ENCODE measurements around the gene ZNF442.

DNA sequence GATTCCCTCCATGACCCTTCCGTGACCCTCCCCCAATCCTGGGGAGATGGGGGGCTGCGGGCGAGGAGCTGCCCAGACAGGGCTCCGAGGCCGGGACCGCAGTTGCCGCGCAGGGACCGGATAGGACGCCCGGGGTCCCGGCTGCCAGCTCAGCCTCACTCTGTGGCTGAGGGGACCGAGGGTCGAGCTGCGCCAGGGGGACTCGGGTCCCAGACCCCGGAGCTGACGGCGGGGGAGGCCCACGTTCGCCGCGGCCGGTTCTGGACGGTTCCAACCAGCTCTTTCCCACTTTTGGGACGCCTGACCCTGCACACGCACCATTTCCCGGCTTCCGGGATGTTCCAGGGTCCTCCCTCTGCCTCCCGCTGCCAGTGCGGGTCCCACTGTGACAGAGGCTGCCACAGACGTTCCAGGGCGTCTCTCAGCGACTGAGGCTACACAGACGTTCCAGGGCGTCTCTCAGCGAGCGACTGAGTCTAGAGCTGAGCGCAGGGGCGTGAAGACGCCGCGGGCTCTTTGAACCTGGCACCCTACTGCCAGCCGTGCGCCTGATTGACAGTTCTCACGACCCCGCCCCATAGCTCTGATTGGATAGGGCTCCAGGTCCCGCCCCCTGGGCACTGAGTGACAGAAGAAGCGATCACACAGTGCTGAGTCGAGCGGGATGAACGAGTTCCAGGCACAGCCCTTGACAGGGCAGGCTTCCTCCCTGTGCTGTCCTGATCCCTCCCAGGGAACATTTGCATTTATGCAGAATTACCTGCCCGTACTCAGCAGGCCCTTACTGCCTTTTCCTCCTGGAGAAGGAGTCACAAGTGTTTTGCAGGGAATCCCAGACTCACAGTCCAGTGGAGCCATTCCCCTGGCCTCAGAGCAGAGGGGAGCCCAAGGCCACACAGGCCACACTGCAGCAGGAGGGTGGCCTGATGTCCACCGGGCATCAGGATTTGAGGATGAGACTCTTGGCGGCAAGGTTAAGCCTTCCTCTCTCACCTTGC, 32.0 kb downstream of the ZNF442 start, which contains the start of gene ZNF563:
- TF ChIP-seq EZH2 (IDR thresholded peaks at IDR 0.05; ENCODE audit: borderline replicate concordance, low read length) = no peak
- TF ChIP-seq, protein P1, sequence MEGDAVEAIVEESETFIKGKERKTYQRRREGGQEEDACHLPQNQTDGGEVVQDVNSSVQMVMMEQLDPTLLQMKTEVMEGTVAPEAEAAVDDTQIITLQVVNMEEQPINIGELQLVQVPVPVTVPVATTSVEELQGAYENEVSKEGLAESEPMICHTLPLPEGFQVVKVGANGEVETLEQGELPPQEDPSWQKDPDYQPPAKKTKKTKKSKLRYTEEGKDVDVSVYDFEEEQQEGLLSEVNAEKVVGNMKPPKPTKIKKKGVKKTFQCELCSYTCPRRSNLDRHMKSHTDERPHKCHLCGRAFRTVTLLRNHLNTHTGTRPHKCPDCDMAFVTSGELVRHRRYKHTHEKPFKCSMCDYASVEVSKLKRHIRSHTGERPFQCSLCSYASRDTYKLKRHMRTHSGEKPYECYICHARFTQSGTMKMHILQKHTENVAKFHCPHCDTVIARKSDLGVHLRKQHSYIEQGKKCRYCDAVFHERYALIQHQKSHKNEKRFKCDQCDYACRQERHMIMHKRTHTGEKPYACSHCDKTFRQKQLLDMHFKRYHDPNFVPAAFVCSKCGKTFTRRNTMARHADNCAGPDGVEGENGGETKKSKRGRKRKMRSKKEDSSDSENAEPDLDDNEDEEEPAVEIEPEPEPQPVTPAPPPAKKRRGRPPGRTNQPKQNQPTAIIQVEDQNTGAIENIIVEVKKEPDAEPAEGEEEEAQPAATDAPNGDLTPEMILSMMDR (conservative IDR thresholded peaks at IDR 0.05 in 1 of 2, IDR thresholded peaks at IDR 0.05 in 1 of 2; ENCODE audit: extremely low read depth in 1 of 2, insufficient read depth in 1 of 2, low read depth in 1 of 2, low read length in 2 of 2) = no peak
